Measurements from ENCODE around the gene ZNHIT3. TPM values are rescaled to one million over a fixed set of nuclear protein-coding genes. Genes with fewer than 3 reads are reported as not detected.
A peak's percentile ranks its signal among the peaks of the same experiment; 100 is the strongest.

Gene ZNHIT3
- total RNA-seq, 1 donor from 2014 or later: 68.4 TPM

DNA sequence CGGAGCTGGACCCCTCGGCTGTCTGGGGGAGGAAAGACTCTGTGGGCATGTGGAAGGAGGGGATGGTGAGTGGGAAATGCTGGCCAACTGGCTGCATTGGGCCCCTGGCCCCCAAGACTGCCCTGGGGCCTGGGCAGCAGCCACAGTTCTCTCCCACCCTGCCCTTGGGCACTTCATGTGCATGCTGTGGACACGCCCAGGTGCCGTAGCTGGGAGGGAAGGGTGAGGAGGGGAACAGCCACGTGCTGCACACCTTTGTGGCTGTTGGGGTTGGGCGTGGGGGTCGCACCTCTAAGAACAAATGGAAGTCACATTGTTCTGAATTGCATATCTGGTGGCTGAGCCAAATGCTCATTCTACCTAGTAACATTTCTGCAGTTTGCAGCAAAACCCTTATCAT, 11.9 kb upstream of the ZNHIT3 start:
- no peak overlapping the region for H2AFZ ChIP-seq (replicated peaks)
- H4K20me1 ChIP-seq (ENCODE audit: low read depth): no peaks in the 10 kb centered on the region
- no peaks in the 10 kb centered on the region for H3K4me1 Mint-ChIP-seq
- H3K9ac ChIP-seq: no peak overlapping the region
- no peak overlapping the region for H3K27ac ChIP-seq
- H3K4me3 ChIP-seq: no peak overlapping the region
- no peaks in the 10 kb centered on the region for H3K9me3 Mint-ChIP-seq
- H3K36me3 Mint-ChIP-seq: no peaks in the 10 kb centered on the region
- H3K4me2 ChIP-seq: no peak overlapping the region
- peaks cover 1% of the 10 kb centered on the region for H3K4me1 ChIP-seq
- H3K79me2 ChIP-seq (ENCODE audit: low read depth): no peaks in the 10 kb centered on the region
- peaks cover 24% of the 10 kb centered on the region for H3K27me3 Mint-ChIP-seq (ENCODE audit: insufficient read depth, low read depth)
- H3K27ac Mint-ChIP-seq: no peak overlapping the region
- no peak overlapping the region for H3K4me3 Mint-ChIP-seq
- H3F3A ChIP-seq (ENCODE audit: low read depth): no peaks in the 10 kb centered on the region
- no peak for DNase-seq (ENCODE audit: low spot score)
- no peaks in the 10 kb centered on the region for H3K36me3 ChIP-seq
- no peaks in the 10 kb centered on the region for H3K9me3 ChIP-seq (ENCODE audit: low read depth)
- H3K27me3 ChIP-seq: peaks cover 68% of the 10 kb centered on the region
- TF ChIP-seq, protein P1, sequence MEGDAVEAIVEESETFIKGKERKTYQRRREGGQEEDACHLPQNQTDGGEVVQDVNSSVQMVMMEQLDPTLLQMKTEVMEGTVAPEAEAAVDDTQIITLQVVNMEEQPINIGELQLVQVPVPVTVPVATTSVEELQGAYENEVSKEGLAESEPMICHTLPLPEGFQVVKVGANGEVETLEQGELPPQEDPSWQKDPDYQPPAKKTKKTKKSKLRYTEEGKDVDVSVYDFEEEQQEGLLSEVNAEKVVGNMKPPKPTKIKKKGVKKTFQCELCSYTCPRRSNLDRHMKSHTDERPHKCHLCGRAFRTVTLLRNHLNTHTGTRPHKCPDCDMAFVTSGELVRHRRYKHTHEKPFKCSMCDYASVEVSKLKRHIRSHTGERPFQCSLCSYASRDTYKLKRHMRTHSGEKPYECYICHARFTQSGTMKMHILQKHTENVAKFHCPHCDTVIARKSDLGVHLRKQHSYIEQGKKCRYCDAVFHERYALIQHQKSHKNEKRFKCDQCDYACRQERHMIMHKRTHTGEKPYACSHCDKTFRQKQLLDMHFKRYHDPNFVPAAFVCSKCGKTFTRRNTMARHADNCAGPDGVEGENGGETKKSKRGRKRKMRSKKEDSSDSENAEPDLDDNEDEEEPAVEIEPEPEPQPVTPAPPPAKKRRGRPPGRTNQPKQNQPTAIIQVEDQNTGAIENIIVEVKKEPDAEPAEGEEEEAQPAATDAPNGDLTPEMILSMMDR (IDR thresholded peaks at IDR 0.05): no peak
- TF ChIP-seq EZH2phosphoT487 (IDR thresholded peaks at IDR 0.05): no peak
- no peak for TF ChIP-seq EZH2 (IDR thresholded peaks at IDR 0.05)

DNA sequence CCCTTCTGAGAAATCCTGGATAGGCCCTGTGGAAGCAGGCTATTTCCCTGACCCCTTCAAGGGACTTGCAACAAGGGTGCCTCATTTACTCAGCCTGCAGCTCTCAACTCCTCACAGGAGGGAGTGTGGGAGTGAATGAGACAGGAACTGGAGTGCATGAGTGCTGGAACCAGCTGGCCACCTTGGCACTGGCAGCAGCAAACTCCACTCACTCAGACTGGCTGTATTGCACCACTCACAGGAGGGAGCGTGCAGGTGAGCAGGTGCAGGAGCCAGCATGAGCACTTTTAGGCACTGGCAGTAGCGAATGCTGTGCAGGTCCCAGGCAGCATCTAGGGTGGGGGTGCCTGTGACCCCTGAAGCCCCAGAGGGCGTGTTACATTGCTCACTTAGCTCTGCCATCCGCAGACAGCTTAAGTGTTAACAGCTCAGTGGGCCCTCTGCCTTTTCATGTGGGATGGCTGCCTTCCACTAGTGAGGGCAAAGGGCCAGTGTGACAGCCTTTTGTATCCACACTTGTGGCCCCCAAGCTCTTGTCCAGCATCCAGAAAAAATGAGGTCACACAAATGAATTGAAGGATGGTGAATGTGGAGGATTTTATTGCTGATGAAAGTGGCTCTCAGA, 11.0 kb upstream of the ZNHIT3 start:
- no peaks in the 10 kb centered on the region for H3K36me3 Mint-ChIP-seq
- Histone ChIP-seq H3K79me2 (ENCODE audit: low read depth) (no peaks in the 10 kb centered on the region), H3F3A (ENCODE audit: low read depth) (no peaks in the 10 kb centered on the region), H4K20me1 (ENCODE audit: low read depth) (no peaks in the 10 kb centered on the region), H3K4me3 (no peak overlapping the region), H3K27ac (no peak overlapping the region), H3K4me1 (no peaks in the 10 kb centered on the region), H3K9ac (no peak overlapping the region), H2AFZ (replicated peaks) (no peak overlapping the region), H3K4me2 (no peak overlapping the region), H3K36me3 (no peaks in the 10 kb centered on the region), H3K9me3 (ENCODE audit: low read depth) (no peaks in the 10 kb centered on the region), H3K27me3 (peaks cover 68% of the 10 kb centered on the region)
- H3K4me3 Mint-ChIP-seq: no peak overlapping the region
- H3K9me3 Mint-ChIP-seq: no peaks in the 10 kb centered on the region
- DNase-seq (ENCODE audit: low spot score): no peak
- H3K27me3 Mint-ChIP-seq (ENCODE audit: insufficient read depth, low read depth): peaks cover 22% of the 10 kb centered on the region
- H3K4me1 Mint-ChIP-seq: no peaks in the 10 kb centered on the region
- no peak overlapping the region for H3K27ac Mint-ChIP-seq
- TF ChIP-seq EZH2 (IDR thresholded peaks at IDR 0.05): no peak
- no peak for TF ChIP-seq EZH2phosphoT487 (IDR thresholded peaks at IDR 0.05)
- TF ChIP-seq, protein P1 (IDR thresholded peaks at IDR 0.05): no peak

DNA sequence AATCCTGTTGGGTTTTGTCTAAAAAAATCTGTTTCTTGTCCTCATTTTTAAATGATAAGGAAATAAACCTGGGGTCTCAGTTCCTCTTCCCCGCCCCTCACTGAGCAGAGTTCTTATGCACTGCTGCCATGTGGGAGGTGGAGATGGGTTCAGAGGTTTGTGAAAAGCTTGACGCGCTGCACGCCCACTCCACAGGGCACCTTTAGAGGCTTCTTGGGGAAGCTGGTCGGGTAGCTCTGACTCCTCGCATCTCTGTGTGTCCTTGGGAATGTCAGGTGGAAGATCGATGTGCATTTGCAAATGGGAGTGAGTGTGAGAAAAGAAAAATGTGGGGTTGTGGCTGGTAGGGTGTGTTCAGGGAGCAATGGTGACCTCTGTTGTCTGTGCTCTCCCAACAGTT, 4.7 kb upstream of the ZNHIT3 start:
- Histone ChIP-seq H3K4me2 (no peak overlapping the region), H3K27me3 (peaks cover 79% of the 10 kb centered on the region), H3F3A (ENCODE audit: low read depth) (peaks cover 6% of the 10 kb centered on the region), H3K9me3 (ENCODE audit: low read depth) (no peaks in the 10 kb centered on the region), H3K36me3 (no peaks in the 10 kb centered on the region), H3K4me3 (no peak overlapping the region), H3K79me2 (ENCODE audit: low read depth) (peaks cover 3% of the 10 kb centered on the region), H3K9ac (no peak overlapping the region), H3K27ac (no peak overlapping the region), H3K4me1 (no peaks in the 10 kb centered on the region), H4K20me1 (ENCODE audit: low read depth) (peaks cover 1% of the 10 kb centered on the region), H2AFZ (replicated peaks) (no peak overlapping the region)
- TF ChIP-seq EZH2phosphoT487 (IDR thresholded peaks at IDR 0.05) (no peak), EZH2 (IDR thresholded peaks at IDR 0.05) (no peak)
- TF ChIP-seq, protein P1 (IDR thresholded peaks at IDR 0.05): no peak
- H3K9me3 Mint-ChIP-seq: no peaks in the 10 kb centered on the region
- H3K27ac Mint-ChIP-seq: no peak overlapping the region
- H3K4me3 Mint-ChIP-seq: peak overlapping the region; percentile 27
- H3K4me1 Mint-ChIP-seq: peaks cover 20% of the 10 kb centered on the region
- DNase-seq (ENCODE audit: low spot score): no peak
- H3K27me3 Mint-ChIP-seq (ENCODE audit: insufficient read depth, low read depth): peaks cover 22% of the 10 kb centered on the region
- peaks cover 1% of the 10 kb centered on the region for H3K36me3 Mint-ChIP-seq

Measured in neural progenitor cell (in vitro differentiated cells).